Activated CD8-positive, alpha-beta memory T cell treated with anti-CD3 and anti-CD28 coated beads, Interleukin-2, amount 50 U/mL, for 24 hours (primary cell): ENCODE measurements around the gene UNC45A.

ENCODE experiments used
- DNase-seq: peaks from one replicate; pipeline ENCODE4 v3.0.0-alpha.2; 2020; ENCODE audit errors: extremely low read depth

UNC45A gene

DNA sequence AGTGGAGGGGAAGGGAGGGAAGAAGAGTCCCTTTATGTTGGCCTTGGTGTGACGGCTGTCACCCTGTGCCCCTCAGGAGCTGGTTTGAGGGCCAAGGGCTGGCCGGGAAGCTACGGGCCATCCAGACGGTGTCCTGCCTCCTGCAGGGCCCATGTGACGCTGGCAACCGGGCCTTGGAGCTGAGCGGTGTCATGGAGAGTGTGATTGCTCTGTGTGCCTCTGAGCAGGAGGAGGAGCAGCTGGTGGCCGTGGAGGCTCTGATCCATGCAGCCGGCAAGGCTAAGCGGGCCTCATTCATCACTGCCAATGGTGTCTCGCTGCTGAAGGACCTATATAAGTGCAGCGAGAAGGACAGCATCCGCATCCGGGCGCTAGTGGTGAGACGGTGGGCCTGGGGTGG, 11.5 kb downstream of the UNC45A start:
- DNase-seq = no peak

GRCh38 chr15:90946941-90947576, 12.0 kb downstream of the UNC45A start:
- no peak for DNase-seq

DNA sequence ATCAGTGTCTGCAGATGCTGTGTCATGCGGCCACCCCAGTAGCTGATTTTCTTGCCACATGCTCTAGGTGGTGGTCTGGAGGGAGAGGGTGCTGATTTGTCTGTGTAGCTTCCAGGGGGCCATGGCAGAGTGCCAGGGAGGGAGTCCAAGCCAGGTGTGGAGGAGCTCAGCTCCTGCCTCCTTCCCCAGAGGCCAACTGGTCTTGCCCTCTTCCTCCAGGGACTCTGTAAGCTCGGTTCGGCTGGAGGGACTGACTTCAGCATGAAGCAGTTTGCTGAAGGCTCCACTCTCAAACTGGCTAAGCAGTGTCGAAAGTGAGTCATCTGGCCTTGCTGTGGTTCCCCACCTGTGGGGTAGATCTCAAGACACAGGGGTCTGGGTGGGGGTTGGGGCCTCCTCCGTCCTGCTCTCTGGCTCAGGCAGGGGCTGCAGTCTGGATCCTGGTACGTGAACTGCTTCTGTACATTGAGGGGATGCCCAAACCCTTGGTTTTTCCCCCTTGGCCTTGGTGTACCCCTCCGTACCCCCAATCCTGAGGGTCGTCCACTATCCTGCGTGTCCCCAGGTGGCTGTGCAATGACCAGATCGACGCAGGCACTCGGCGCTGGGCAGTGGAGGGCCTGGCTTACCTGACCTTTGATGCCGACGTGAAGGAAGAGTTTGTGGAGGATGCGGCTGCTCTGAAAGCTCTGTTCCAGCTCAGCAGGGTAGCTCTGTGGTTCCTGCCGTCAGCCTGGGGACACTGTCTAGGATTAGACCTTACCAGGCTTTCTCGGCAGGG, 12.7 kb downstream of the UNC45A start:
- DNase-seq = no peak

- no peak for DNase-seq
Observed at GRCh38 chr15:90948506-90948905, 13.4 kb downstream of the UNC45A start.

- no peak for DNase-seq
Observed at GRCh38 chr15:90949979-90950675, 15.0 kb downstream of the UNC45A start.

- no peak for DNase-seq
Observed at GRCh38 chr15:90950676-90951075, 15.6 kb downstream of the UNC45A start.

DNA sequence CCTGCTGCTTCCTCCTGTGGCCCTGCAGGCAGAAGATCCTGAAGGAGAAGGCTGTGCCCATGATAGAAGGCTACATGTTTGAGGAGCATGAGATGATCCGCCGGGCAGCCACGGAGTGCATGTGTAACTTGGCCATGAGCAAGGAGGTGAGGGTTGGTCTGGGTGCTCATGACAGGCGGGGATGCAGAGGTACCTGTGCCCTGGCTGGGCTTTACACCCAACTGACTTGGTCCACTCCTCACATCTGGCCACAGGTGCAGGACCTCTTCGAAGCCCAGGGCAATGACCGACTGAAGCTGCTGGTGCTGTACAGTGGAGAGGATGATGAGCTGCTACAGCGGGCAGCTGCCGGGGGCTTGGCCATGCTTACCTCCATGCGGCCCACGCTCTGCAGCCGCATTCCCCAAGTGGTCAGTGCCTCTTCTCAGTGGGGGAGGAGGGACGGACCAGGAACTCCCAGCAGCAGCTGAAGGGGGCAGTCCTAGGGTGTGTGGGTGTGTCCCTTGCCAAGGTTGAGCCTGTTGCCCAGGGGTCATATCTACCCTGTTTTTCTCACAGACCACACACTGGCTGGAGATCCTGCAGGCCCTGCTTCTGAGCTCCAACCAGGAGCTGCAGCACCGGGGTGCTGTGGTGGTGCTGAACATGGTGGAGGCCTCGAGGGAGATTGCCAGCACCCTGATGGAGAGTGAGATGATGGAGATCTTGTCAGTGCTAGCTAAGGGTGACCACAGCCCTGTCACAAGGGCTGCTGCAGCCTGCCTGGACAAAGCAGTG, 18.0 kb downstream of the UNC45A start:
- no peak for DNase-seq

GRCh38 chr15:90953947-90954711, 19.0 kb downstream of the UNC45A start:
- DNase-seq = no peak

DNA sequence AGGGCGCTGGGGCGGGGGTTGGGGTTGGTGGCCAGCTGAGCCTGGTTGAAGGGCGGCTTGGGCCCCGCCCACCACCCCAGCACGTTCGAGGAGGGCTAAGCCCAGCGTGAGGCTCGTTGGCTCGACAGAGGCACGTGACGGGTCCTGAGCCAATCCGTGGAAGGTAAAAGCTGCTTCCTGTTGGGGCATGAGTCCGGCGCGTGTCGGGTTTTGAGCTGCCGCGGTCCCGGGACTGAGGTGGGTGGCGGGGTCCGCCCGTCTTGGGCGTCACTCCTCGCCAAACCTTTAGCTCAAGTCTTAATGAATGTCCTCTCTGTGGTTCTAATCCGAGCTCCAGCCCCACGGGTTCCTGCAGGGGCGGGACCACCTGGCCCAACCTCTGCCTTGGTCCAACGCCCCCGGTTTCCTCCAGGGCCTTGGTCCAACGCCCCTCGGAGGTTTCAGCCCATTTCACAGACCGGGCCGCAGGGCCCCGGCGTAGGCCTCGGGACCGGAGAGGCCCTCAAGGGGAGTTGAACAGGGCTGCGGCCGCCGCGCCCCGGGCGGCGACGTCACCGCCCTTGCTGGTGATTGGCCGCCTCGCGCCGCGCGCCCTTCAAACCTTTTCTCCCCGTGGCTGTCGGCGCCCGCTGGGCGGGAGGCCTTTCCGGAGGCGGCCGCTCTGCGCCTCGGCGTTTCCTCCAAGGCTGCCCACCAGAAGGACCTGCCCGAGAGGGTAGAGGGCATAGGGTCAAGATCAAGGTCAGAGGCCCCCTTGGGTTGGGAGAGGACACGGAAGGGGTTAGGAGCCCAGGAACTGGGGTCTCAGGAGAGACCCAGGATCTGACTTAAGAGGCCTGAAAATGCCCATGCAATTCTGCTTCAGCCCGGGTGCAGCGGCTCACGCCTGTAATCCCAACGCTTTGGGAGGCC, 19.9 kb downstream of the UNC45A start, which contains the start of gene RCCD1:
Gene RCCD1 (plus strand): TSS at position 173 of the 912 bp plus-strand sequence. CDS start 1,851 bp downstream, outside the sequence.
- peak; percentile 74 for DNase-seq

GRCh38 chr15:90955624-90956273, 20.7 kb downstream of the UNC45A start:
- no peak for DNase-seq

DNA sequence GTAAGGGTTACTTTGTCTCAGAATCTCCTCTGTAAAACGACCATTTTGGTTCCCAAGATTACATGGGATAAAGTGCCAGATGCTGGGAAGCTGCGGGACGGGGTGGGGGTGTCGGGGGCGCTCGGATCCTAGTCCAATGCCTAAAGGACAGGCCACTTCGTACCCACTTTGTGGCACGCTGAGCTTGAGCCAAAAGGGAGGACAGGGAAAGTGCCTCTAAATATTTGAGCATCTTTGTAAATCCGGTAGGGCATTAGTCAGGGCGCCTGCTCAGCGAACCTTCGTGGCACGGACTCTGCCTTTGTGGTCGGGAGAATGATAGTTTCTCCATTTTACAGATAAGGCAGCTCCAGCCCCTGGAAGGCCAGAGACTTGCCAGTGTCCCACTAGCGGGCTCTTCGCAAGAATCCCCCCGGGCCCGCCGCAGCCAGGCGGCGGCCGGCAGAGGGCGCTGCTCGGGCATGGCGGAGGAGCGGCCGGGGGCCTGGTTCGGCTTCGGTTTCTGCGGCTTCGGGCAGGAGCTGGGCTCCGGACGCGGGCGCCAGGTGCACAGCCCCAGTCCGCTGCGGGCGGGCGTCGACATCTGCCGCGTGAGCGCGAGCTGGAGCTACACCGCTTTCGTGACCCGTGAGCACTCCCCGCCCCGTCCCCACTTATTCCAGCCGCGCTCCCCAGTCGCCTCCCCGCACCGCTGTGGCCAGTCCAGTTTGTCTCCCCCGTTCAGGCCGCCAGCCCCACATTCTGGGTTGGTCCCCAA, 21.4 kb downstream of the UNC45A start:
- no peak for DNase-seq

- no peak for DNase-seq
Observed at GRCh38 chr15:90957031-90957790, 22.1 kb downstream of the UNC45A start.

- no peak for DNase-seq
Observed at GRCh38 chr15:90957791-90958190, 22.7 kb downstream of the UNC45A start.

DNA sequence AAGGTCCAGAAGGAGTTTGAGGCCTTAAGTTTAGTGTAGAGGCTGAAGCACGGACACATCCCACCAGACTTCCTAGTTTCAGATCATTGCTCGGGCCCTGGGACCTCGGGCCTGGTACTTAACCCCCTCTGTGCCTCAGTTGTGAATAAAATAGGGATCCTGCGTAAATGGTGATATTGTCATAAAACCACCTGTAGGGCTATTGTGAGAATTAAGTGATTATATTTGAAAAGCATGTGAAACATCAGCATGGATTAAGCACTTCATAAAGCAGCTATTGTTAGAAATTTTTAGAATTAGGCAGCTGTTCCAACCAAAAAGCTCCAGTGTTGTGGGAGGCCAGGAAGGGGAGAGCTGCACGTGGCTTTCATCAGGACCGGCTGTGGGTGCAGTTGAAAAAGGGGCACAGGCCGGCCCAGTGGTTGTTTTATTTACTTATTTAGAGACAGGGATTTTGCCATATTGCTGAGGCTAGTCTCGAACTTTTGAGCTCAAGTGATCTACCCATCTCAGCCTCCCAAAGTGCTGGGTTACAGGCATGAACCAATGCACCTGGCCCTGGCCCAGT, 24.0 kb downstream of the UNC45A start:
- DNase-seq = no peak

- no peak for DNase-seq
Observed at GRCh38 chr15:90959894-90960293, 24.8 kb downstream of the UNC45A start.

- no peak for DNase-seq
Observed at GRCh38 chr15:90960298-90961091, 25.4 kb downstream of the UNC45A start.

DNA sequence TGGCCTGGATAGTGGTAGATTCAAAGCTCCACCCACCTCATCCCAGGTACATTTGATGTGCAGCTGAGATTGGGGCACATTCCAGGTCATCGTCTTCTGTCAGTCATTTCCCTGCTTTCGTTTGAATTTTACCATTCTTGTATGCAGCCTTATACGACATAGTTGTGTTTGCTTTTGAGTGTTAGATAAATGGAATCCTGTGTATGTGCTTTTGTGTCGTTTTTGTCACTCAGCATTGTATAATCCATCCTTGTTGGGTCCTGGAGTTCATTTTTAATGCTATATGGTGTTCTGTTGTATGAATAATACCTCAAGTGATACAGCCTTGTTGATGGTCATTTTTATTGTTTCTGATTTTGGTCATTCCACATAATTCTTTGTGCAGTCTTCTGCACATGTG, 26.9 kb downstream of the UNC45A start:
- DNase-seq = no peak
